NCI-H2196 treated with DMSO at 0.1 percent for 48 hours (cell line): ENCODE results near the gene TMEM72.
A peak's percentile ranks its signal among the peaks of the same experiment; 100 is the strongest.
"Not testable (repeated sequence)": the region's sequence is repeated elsewhere in the genome, so short reads cannot be mapped to it uniquely, and the experiment has no call there.

Experiments
- DNase-seq: peaks from one replicate; lab custom pipeline; 2025; ENCODE audit not compliant: unreplicated experiment; lab: John Stamatoyannopoulos, UW

TMEM72 gene

DNA sequence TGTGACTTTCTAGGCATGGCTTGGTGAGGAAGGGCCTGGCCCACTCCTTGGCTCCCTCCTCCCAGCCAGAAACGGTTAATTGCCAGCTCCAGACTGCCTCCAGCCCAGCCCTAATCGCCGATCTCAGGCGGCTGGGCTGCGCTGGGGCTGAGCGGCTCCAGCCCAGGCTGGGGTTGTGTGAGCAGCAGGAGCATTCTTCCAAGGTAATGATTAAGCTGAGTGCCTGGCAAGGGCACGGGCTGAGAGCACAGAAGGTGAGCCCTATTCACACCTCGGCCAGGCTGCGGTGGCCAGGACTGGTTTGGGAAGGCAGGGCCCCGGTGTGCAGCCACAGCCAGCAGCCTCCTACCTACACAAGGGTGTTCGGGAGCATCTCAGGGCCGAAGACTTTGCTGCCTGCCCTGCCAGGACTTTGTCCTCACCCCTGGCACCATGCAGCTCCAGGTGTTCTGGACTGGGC lies at the start of gene TMEM72:
Gene TMEM72 (plus strand): TSS at position 257 of the 460 bp plus-strand sequence. CDS start 176 bp downstream, at position 433.
- no peak for DNase-seq

DNA sequence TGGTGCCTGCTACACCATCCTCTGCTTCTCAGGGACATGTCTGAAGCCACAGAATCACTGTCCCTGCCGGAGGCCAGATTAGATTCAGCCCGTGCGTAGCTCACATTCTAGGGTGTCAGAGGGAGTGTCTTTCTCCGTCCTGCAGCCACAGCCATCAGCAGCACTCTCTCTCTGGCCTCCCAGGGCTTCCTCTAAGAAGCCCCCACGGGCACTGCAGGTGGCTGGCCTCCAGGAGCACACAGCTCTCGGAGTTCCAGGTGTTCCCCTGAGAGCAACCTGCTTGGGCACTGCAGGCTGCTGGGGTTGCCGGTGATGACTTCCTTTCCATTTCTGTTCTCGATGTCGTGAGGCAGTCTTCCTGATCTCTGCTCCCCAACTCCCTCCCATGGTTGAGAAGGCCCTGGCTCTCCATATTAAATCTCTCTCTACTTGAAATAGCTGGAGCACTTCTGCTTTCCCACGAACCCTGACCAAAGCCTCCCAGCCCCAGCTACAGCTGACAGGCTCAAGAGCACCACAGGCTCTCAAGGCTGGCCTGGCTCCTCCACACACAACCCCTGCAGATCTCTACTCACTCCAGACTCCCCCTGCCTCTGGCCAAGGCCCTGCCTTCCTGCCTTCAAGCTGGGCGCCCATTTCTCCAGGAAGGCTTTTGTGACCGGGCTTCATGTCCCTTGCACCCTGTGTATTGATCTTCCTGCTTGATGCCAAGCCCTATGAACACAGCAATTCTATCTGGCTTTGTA lies 49.0 kb upstream of the TMEM72 start:
- no peak for DNase-seq

DNA sequence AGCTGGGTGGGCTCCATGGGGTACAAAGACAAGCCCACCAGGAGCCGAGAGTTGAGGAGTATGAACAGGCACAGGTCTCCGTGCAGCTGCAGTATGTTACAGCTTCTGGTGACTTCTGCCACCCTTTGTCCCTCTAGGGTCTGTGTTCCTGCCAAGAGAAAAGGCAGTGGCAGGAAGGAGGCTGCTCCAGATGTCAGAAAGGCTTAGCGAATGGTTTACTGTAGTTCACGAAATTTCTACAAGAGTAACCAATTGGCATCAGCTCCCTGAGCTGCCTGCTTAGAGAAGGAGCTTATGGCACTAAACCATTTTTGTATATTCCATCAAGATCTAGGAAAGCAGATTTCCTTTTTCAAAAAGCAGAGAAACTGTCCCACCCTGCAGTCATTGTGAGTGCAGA lies 48.2 kb upstream of the TMEM72 start:
- no peak for DNase-seq

DNA sequence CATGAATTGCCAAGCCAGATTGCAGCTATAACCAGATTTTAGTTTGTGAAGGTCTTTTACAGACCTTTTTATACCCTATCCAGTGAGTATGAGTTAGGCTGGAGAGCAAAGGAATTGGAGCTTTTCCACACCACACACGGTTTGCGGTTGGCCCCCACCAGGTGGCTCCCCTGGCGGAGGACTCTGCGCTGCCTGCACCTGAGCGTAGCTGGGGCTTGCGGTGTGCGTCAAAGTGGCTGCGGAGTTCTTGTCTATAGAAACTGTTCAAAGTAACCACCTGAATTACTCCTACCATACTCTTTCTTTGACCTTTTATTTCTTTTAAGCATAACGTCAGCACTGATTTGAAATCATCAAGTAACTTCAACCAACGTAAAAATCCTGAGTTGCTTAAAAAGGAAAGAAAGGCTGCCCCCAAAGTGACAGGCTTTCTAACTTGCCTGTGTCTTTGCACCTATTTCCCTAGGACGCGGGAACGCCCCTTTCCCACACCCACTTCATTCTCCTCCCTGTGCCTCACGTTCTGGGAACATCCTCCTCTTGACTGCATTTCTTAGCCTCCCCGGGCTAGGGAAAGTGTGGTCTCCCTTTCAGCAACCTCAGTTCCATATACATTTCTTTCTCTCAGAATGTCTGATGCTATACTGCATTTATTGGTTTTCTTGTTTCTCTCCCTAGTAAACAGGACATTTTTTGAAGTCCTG lies 47.6 kb upstream of the TMEM72 start:
- DNase-seq = no peak

DNA sequence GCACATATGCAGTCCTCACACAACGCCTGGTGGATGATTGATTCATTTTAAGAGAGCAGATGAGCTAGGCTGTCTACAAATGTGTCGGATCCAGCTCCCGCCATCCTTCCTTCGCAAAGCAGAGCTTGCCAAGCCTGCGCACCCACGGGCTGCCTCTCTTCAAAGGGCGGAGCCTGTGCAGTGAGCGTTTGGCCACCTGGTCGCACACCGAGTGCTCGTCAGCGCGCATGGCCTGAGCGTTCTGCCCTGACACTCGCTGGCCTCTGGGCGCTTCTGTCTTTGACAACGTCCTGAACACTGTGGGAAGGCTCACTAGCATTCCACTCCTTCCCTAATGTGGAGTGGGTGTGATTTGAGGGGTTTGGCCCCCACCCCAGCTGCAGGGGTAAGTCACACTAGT lies 47.1 kb upstream of the TMEM72 start:
- peak; percentile 43 for DNase-seq

DNA sequence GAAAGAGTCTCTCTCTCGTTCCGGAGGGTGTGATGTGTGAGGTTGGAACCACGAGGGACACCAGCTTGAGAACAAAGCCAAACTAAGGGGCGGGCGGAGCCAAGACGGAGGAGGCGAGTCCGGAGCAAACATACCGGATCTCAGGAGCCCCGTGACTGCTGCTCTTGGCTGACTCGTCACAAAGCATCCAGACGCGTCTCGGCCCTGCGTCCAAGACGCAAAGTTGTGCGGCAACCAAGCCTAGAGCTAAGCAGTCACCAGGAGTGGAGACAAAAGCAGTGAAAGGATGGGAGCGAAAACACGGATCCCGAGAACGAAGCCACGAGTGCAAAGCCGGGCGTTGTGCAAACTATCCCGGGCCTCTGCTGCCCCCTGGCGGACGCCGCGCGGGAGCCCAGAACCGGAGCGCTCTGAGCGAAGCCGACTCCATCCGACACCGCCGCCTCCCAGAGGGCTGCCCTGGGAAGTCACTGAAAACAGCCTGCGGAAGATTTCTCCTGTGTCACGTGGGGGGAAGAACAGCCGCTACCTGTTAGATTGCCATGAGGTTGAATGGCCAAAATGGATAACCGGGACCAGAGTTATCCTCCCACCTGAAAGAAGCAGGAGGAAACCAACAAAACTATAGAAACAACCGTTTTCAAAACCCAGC lies 46.4 kb upstream of the TMEM72 start:
- DNase-seq = peak; percentile 25

DNA sequence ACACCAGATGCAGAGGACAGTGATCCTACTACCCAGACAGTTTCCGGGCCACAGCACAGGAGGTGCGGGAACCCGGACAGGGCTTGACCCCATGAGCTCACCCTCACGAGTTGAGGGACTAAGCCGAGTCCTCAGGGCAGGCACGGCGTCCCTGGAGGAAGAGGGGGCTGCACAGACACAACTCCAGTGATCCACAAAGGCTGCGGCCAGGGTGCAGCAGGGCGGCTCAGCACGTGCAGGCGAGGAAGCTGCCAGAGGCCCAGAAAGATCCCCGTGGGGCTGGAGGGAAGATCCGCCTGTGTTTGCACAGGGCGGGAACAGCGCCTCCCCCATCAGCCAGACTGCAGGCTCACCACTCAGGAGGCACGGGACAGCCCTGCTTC lies 45.9 kb upstream of the TMEM72 start:
- DNase-seq = no peak

DNA sequence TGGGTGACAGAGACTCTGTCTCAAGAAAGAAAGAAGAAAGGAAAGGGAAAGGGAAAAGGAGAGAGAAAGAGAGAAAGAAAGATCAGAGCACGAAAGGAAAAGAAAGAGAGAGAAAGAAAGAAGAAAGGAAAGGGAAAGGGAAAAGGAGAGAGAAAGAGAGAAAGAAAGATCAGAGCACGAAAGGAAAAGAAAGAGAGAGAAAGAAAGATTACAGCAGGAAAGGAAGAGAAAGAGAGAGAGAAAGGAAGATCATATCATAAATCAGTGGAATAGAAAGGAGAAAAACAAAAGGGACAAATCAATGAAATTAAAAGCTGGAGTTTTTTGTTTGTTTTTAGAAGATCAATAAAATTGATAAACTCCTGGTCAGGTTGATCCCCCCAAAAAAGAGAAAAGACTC lies 44.8 kb upstream of the TMEM72 start:
- not testable (repeated sequence) for DNase-seq

DNA sequence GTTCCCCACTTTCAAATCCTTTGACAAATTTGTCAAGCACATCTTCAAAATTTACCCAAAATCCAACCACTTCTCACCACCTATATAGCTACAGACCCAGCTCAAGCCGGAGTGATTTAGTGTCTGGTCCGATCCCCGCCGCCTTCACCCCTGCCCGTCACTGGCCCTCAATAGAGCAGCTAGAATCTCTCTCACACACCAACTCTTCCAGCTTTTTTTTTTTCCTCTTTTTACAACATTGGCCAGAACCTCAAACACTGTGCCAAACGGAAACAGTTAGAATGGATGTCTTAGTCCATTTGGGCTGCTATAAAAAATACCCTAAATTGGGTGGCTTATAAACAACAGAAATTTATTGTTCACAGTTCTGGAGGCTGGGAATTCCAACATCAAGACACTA lies 41.1 kb upstream of the TMEM72 start:
- DNase-seq = no peak

DNA sequence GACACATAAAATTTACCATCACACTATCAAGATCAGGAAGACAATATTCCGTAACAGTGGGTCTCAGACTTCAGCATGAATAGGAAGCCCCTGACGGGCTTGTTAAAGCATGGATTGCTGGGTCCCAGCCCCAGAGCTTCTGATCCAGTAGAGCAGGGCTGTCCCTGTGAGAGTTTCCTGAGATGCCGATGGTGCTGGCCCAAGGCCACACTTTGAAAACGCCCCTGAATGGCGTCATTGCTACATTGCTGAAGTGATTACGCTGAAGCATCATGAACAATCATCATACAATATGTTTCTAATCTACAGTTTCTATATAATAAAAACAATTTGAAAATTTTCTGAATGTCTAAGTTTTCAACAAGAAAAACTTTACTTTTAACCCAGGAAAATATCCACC lies 38.0 kb upstream of the TMEM72 start:
- DNase-seq = no peak

DNA sequence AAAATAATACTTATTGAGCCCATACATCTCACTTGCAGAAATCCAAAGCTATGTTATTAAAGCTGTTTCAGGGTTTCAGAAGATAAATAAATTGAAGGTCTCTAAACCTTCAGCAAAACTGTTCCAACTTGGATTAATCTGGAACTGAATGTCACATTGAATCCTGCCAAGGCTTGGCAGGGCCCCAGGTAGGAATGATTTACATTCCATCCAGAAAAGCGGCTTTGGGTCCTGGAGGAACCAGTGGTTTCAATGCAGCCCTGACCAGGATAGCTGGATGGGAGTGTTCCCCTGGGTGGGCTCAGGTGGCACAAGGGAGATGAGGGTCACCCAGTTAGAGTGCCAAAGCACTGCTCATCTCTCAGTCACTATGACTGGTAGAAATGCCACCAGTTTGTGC lies 37.0 kb upstream of the TMEM72 start:
- DNase-seq = no peak

DNA sequence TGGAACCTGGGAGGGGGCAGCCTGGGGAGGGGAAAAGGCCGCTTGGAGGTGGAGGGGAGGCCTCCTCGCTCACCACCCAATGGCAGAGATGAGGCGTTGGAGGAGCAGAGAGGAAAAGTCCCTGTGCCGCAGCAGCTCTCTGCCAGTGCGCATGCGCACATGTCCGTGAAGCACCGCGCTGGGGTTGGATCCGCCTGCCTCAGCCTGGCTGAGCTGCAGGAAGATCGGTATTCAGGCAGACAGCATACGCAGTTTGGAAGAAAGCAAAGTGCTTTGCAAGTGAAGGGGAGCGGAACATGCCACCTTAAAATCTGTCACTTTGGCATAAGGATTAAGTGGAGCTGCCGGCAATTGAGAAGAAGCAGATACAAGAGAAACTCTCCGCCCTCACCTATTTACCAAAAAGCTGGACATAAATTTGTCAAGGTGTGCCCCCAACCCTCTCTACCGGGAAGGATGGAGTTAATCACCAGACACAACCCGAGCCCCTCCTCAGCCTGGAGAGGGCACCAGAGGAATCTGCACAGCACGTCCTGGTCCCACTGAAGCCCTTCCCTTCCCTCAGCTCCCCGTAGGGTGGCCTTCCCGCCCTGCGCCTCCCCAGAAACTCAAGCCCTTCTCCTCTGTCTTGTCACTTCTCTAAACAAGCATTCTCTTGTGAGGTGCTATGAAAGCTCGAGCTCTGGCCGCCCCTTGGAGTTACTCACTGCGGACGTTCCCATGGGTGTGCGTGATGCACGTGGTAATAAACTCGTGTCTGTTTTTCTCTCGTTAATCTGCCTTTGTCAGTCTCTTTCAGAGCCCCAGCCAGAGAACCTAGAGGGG lies 32.2 kb upstream of the TMEM72 start:
- DNase-seq = peak; percentile 57

DNA sequence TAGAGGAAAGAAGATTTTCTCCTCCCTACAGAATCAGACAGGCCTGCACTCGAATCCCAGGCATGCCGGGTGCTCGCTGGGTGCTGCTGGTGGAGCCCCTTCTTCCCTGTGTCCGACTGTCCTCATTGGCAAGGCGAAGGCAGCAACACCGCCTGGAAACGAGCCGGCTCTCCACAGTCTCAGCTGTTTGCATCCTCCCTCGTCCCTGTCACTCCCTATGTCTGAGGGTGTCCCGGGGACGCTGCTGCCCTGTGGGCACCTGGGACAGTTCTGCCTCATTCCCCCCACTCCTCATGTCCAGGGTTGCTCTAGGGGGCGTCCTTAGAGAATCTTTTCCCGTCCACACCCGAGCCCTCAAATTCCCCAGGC lies 31.6 kb upstream of the TMEM72 start:
- no peak for DNase-seq

DNA sequence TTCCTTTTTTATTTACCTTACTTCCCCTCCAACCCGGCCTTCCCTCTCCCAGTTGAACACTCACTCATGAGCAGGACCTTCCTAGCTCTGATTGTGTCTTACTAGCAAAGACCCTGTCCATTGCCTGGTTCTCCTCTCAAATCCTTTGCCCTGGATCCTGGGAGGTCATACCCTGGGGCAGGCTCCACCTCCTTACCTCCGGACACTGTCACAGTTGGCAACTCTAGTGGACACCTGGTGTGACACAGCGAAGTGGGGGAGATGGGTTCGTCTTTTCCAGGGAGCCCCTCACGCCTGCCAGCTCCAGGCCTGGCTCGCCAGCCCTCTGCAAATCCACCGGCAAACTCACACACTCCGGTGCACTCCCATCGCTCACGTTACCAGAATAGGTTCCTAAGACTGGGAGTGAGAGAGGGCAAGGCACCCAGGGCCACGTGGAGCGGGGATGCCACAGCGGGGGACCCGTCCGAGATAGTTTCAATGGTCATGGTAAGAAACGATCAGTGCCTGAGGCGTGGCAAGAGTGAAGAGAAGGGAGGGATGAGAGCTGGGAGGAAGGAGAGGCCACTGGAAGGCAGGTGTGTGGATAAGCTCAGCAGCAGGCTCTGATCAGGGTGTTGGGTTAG lies 30.9 kb upstream of the TMEM72 start:
- DNase-seq = no peak

DNA sequence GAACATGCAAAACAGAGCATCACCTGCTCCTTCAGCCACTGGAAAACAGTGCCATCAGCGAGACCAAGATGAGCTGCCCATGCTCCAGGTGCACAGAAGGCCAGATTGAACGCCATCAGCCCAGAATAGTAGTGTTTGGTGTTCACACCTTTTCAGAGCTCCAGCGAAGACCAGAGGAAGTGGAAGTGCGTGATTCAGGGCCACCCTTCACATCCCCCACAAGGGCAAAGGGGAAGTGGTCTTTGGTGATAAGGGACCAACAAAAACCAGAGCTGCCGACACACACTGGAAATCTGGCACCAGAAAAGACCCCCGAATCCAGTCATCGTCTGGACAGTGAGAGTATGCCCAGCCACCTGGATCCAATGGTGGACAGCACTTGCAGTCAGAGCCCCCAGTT lies 29.5 kb upstream of the TMEM72 start:
- no peak for DNase-seq

DNA sequence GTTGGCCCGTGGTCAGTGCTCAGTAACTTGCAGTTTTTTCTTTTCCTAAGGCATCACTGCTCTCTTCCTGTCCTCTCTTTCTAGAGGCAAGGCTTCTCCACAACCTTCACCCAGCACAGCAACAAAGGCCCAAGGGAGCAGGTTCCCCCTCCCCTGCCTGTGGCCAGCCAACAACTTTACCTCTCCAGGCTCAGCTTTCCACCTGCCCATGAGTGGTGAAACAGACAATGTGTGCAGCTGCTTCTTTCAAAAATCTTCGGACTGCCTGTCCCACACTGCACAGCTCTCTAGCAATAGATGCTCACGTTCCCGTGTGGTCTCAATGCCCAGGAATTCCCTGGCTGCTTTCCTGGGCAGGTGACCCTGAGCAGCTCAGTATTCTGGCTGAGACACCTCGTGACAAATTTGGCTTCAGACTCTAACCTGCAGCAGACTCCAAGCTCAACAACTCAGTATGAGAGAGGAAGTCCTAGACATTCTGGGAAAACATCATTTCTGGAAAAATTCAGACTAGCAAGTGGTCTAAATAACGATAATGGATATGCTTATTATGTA lies 28.9 kb upstream of the TMEM72 start:
- peak; percentile 18 for DNase-seq

DNA sequence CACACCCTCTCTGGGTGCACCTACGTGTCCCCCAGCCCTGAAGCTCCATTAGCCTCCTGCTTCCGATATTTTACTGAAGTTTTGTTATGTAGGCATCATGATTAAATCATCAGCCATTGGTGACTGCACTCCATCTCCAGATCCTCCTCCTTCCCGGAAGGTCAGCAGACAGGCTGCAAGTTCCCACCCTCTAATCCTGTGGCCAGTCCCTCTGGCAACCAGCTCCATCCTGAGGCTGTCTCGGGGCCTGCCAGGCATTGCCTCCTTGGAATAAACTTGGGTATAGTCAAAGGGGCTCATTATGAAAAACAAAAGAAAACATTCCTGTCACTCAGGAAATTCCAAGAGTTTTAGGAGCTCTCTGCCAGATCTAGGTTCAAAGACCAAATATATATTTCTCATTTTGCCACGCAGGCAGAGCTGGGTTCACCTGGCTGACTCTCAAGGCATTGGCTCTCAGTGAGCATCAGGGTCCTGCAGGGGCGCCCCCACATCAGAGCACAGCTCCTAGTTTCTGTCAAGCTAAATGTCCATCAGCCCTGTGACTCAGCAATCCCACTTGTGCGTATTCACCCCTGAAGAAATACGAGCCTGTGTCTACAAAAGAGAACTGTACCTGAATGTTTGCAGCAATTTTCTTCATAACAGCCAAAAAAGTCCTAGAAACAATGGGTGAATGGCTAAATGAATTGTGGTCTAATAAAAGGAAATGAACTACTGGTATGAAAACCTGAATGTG lies 27.4 kb upstream of the TMEM72 start:
- DNase-seq = no peak

DNA sequence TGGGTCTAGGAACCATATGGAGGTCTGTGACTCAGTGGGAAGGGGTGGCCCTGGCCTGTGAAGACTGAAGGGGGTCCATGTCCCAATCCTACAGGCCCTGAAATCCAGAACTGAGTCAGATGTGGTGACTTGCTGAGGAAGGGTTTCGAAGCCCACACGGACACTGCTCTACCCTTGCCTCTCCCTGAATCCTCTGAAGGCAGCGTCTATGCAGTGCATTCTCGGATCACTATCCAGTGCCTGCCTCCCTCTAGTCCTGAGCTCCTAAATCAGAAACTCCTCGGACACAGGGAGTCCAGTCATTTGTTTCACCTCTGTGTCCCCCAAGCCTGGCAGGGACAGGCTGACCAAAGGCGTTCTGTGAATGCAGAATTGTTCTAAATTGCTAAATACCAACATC lies 25.4 kb upstream of the TMEM72 start:
- DNase-seq = no peak

DNA sequence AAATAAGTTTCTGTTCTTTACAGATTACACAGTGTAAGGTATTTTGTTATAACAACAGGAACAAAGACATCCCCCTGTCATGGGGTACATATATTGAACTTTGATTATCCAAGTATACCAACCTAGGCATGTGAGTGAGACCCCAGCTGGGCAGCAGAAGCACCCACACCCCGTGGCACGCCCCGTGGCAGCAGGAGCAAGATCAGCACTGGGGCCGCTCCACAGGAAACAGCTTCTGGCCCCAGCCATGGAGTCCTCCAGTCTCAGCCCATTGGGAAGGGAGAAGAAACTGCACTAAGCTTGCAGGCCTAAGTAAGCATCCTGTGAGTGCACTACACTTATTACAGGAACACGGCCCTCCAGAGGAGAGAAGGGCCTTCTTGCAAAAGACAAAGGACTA lies 24.2 kb upstream of the TMEM72 start:
- no peak for DNase-seq

DNA sequence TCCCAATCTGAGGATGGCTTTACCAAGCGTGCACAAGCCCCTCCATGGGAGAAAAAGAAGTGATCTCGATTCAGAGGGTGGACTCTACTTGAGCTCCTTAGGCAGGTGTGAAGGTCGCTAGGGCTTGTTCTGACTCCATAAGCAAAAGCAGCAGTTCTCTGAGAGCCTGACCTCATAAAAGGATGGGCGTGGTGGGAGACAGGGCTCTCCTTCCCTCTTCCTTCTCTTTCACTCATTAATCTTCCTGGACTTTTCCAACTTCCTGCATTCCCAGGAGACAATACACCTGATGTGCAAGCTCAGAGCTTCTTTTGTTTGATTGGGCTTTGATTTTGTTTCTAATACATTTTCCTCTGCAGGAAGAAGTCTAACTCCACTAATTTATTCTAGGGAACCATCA lies 22.3 kb upstream of the TMEM72 start:
- DNase-seq = no peak
